ENCODE measurements around the gene SEMA5B.
A peak's percentile ranks its signal among the peaks of the same experiment; 100 is the strongest.

The SEMA5B gene

DNA sequence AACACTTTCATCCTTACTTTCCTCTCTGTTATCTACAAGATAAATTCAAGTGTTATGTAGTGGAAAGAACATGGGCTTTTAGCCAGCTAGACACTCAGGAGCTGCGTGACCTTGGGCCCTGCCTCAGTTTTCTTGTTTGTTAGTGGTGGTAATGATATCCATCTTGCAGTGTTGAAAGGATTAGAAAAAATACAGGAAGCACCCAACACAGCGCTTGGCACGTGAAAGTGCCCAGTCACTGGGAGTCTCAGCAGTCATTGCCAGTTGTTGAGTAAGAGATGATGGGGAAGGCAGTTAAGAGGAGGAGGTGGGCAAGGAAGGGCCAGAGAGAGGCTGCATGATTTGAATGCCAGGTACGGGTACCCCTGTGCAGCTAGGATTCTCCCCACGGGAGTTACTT is 44.6 kb upstream of the SEMA5B start:
- no peak overlapping the region for H3K4me3 ChIP-seq (ENCODE audit: low read length)
- no peak for DNase-seq (ENCODE audit: low read depth)
- TF ChIP-seq, protein P1, sequence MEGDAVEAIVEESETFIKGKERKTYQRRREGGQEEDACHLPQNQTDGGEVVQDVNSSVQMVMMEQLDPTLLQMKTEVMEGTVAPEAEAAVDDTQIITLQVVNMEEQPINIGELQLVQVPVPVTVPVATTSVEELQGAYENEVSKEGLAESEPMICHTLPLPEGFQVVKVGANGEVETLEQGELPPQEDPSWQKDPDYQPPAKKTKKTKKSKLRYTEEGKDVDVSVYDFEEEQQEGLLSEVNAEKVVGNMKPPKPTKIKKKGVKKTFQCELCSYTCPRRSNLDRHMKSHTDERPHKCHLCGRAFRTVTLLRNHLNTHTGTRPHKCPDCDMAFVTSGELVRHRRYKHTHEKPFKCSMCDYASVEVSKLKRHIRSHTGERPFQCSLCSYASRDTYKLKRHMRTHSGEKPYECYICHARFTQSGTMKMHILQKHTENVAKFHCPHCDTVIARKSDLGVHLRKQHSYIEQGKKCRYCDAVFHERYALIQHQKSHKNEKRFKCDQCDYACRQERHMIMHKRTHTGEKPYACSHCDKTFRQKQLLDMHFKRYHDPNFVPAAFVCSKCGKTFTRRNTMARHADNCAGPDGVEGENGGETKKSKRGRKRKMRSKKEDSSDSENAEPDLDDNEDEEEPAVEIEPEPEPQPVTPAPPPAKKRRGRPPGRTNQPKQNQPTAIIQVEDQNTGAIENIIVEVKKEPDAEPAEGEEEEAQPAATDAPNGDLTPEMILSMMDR (IDR thresholded peaks at IDR 0.05; ENCODE audit: insufficient read depth, low read depth, low read length, missing control alignments), result no peak

DNA sequence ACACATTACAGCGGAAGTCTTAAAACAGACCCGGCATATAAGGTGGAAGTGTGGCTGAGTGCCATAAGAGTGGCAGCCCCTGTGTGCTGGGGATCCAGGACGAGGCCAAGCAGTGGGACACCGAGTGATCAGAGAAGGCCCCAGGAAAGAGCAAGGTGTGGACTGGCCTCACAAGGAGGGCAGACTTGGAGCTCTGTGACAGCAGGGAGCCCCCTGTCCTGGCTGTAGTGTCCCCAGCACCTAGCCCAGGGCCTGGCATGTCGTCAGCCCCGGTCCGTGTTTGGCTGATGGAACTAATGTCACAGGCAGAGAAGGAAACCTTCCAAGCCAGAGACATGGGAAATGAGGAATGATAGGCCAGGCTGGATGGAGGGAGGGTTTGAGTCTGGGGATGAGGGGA is 44.0 kb upstream of the SEMA5B start:
- TF ChIP-seq, protein P1 (IDR thresholded peaks at IDR 0.05; ENCODE audit: insufficient read depth, low read depth, low read length, missing control alignments), result no peak
- no peak for DNase-seq (ENCODE audit: low read depth)
- no peak overlapping the region for H3K4me3 ChIP-seq (ENCODE audit: low read length)

DNA sequence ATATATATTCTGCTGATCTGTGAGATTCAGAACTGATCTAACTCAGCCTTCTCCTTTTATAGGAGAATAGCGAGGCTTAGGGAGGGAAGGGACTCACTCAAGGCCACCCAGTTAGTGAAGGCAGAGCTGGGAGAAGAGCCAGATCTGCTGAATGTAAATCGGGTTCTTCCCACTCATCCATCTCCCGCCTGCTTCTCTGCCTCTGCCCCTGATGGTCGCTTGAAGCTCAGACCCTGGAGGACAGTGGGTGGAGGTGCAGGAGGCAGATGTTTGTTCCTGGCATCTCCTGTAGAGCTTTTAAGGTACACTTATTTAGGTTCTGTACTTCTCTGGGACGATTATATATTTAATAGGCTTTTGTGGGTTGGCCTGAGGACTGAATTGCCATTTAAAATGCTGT is 43.6 kb upstream of the SEMA5B start:
- no peak for DNase-seq (ENCODE audit: low read depth)
- no peak overlapping the region for H3K4me3 ChIP-seq (ENCODE audit: low read length)
- TF ChIP-seq, protein P1 (IDR thresholded peaks at IDR 0.05; ENCODE audit: insufficient read depth, low read depth, low read length, missing control alignments), result peak; percentile 12

DNA sequence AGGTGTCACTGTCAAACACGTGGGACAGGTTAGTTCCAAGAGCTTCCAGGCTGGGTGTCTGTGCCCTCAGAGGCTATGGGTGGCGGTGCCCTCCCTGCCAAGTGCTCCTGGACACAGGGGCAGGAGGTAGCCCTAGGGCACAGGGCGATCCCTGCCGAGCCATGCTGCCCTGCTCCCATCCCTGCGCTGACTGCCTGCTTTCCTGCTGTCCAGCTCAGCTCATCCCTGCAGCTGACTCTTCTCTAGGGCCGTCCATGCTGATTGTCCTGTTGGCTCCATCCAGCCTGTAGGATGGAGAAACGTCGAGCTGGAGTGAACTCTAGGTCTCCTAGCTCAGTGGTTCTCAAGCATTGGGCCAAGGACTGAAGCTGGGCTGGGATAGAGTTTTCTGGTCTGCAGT is 42.9 kb upstream of the SEMA5B start:
- DNase-seq (ENCODE audit: low read depth), result no peak
- TF ChIP-seq, protein P1 (IDR thresholded peaks at IDR 0.05; ENCODE audit: insufficient read depth, low read depth, low read length, missing control alignments), result no peak
- H3K4me3 ChIP-seq (ENCODE audit: low read length), result no peak overlapping the region

DNA sequence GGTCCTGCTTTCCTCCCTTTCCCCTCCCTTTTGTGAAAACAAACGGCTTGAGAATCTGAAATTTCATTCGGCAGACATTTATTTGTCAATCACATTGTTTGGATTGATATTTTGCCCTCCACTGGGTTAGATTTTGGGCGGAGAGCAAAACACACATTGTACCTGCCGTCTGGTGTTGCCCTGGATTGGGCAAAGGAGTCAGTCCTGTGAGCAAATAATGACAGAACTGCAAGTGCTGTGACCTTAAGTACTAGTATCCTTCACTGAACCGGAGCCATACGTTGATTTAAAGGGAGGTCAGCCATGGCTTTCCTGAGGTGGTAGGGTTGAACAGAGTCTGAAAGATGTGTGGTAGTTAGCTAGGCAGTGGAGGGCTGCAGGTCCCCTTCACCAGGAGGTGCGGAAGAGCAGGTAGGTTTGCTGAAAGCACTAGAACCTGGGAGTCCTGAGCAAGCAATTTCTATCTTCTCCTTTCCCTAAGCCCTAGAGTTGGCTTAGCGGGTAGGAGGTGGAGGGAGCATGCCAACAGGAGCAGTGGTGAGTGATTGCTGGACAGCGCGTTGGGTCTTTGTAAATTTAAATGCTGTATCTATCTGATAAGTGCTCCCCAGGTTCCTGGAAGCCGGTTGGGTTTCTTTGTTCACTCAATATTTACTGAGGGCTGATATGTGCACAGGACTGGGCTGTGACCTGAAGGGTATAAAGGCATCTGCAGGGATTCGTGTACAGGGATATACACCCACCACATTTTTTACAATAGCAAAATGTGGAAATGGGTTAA is 41.2 kb upstream of the SEMA5B start:
- TF ChIP-seq, protein P1 (IDR thresholded peaks at IDR 0.05; ENCODE audit: insufficient read depth, low read depth, low read length, missing control alignments), result no peak
- no peak overlapping the region for H3K4me3 ChIP-seq (ENCODE audit: low read length)
- no peak for DNase-seq (ENCODE audit: low read depth)

DNA sequence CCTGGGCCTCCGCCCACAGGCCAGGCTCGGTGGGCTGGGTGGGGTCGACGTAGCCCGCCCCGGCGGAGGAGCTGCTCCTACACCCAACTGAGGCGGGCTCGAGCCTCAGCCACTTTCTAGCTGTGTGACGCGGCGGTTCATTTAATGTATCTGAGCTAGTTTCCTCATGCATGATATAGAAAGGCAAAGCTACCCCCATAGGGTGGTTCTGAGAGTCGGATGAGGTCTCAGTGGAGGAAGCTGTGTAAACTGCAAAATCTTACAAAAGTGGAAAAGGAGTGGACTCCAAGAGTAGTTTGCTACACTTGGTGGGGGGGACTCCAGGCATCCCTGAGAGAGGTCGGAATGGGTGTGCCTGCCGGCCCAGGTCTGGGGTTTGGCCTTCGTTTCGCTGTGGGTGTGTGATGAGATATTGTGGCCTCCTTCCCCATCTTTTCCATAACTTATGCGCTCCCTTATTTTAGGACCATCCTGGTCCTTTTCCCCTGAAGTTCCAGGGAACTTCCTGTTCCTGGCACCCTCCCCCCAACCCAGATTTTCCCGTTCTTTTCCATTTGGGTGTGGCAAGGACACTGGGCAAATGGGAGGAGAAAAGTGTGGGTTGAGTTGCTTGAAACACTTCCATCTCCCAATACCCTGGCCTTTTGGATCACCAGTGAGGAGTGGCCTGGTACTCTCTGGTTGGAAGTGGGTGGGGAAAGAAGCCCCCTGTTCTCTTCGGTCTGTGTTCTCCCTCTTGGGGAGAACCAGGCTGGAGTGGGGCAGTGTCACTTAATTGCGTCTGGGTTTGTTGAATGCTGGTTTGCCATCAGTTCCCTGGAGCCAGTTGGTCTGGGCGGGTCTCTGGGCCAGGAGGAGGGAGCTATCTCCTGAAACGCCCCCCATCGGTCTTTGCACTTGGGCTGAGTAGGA is 40.4 kb upstream of the SEMA5B start:
- H3K4me3 ChIP-seq (ENCODE audit: low read length), result peak overlapping the region; percentile 79
- TF ChIP-seq, protein P1 (IDR thresholded peaks at IDR 0.05; ENCODE audit: insufficient read depth, low read depth, low read length, missing control alignments), result no peak
- peak; percentile 44 for DNase-seq (ENCODE audit: low read depth)
